GM18951 (cell line): Measurements from ENCODE around the gene DENND6B.

Experiments used
- POLR2A ChIP-seq: IDR thresholded peaks from 4 replicates; pipeline ENCODE4 v1.6.1; 2011; ENCODE audit warnings: mild to moderate bottlenecking; ENCODE audit not compliant: insufficient read length, insufficient read depth; ENCODE audit errors: extremely low read depth
- in situ Hi-C: fragments of 300-500 bp; cut with MboI; formaldehyde crosslinking; loops from one replicate; pipeline ENCODE4 v1.12.0; 2022; ENCODE audit warnings: low sequenced_read_pairs, mixed read lengths, inconsistent platforms; ENCODE audit not compliant: unreplicated experiment

Gene DENND6B

GRCh38 chr22:50316114-50317065 lies 10.4 kb downstream of the DENND6B start:
- TF ChIP-seq POLR2A = no peak
- in situ Hi-C loops = no loop called here

- in situ Hi-C loops = no loop called here
- no peak for TF ChIP-seq POLR2A
Measured at GRCh38 chr22:50315289-50316113, 11.3 kb downstream of the DENND6B start.

- in situ Hi-C loops = no loop called here
- peak; percentile 87 for TF ChIP-seq POLR2A
Measured at GRCh38 chr22:50314455-50315288, 12.1 kb downstream of the DENND6B start.

GRCh38 chr22:50314081-50314454 lies 12.7 kb downstream of the DENND6B start:
- in situ Hi-C loops = no loop called here
- no peak for TF ChIP-seq POLR2A

- in situ Hi-C loops = no loop called here
- TF ChIP-seq POLR2A = no peak
Measured at GRCh38 chr22:50313600-50313999, 13.2 kb downstream of the DENND6B start.

- in situ Hi-C loops = no loop called here
- no peak for TF ChIP-seq POLR2A
Measured at GRCh38 chr22:50313021-50313420, 13.8 kb downstream of the DENND6B start.

GRCh38 chr22:50312371-50312770 lies 14.4 kb downstream of the DENND6B start:
- in situ Hi-C loops = no loop called here

GRCh38 chr22:50311606-50312351 lies 15.0 kb downstream of the DENND6B start:
- in situ Hi-C loops = no loop called here

More at GRCh38 chr22:50312371-50312770, 14.4 kb downstream of the DENND6B start:
- TF ChIP-seq POLR2A = no peak

DNA sequence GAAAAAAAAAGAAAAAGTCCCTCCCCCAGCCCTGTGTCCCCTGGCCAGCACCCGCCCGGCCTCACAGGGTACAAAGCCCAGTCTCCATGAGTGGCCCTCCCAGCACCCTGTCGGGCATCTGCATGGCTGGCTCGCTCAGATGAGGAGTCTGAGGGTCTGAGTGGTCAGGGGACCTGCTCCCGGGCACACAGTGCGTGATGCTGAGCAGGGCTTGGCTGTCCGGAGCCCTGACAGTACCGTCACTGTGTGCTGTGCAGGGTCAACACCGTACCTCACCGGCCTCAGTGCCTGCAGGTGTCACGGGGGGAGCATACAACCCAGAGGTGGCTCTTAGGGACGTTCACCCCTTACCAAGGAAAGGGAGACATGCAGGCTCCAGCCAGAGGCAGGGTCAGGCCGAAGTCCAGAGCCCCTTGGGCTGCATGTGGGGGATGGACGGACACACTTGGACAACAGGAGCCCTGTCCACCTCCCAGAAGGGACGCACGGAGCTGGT lies 15.8 kb downstream of the DENND6B start:
- no peak for TF ChIP-seq POLR2A
- in situ Hi-C loops = no loop called here

More at GRCh38 chr22:50311606-50312351, 15.0 kb downstream of the DENND6B start:
- TF ChIP-seq POLR2A = no peak

GRCh38 chr22:50310031-50310722 lies 16.6 kb downstream of the DENND6B start:
- in situ Hi-C loops = no loop called here

DNA sequence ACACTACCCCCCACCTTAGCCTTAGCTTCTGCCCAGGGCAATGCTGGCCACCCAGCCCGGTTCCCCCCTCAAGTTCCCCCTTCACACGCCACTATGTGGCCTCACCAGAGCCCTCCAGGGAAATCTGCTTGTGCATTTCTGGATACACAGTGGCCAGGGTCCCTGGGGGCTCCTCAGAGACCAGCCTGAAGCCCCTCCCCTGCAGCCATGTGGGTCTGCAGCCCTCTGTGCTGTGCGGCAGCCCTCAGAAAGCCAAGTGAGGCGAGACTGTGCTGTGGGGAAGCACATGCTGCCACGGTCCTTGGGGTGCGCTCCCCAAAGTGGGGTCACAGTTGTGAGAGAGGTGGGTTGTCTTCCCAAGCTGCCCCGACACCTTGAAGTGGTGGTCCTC lies 17.2 kb downstream of the DENND6B start:
- in situ Hi-C loops = no loop called here
- TF ChIP-seq POLR2A = no peak

More at GRCh38 chr22:50310031-50310722, 16.6 kb downstream of the DENND6B start:
- no peak for TF ChIP-seq POLR2A
